Mammary epithelial cell (primary cell): Measurements from ENCODE around the gene MED9.

Source experiments
- CTCF ChIP-seq, 2 donors: IDR thresholded peaks in 1 of 2; conservative IDR thresholded peaks in 1 of 2; 2 replicates each; pipeline ENCODE4 v1.5.1; 2011 to 2012; ENCODE audit warnings: inconsistent platforms in 2 of 2, low read length in 2 of 2, mild to moderate bottlenecking in 2 of 2, control low read depth in 1 of 2, low read depth in 1 of 2; ENCODE audit not compliant: insufficient read depth in 1 of 2; ENCODE audit errors: extremely low read depth in 1 of 2
- EZH2 ChIP-seq: IDR thresholded peaks from 2 replicates; pipeline ENCODE4 v1.6.1; 2012; ENCODE audit warnings: low read length, inconsistent platforms, borderline replicate concordance

DNA sequence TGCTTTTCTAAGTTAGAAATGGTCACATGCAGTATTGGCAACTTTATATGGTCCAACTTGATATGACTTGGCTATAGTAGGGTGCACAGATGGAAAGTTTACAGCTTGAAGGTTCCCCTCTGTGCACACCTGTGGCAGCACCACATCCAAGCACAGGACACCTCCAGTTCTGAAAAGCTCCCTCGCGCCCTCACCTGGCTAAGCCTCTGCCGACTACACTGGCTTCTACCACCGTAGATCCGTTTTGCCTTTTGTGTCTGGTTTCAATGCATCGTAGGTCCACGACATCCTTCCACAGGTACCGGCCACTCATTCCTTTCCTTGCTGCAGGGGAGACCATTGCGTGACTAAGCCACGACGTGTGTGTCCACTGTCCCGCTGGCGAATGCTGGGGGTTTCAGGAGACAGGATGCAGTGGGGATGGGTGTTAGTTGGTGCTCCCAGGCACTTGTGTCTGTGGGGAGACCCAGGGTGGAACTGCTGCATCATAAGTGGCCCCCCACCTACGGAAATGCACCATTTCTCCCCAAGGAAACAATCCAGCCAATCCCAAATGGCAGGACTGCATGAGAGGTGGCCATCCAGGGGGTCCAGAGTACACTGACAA, 24.3 kb downstream of the MED9 start:
- TF ChIP-seq CTCF (conservative IDR thresholded peaks at IDR 0.05 in 1 of 2, IDR thresholded peaks at IDR 0.05 in 1 of 2; ENCODE audit: extremely low read depth in 1 of 2, insufficient read depth in 1 of 2, low read depth in 1 of 2, low read length in 2 of 2): no peak
- no peak for TF ChIP-seq EZH2
